ENCODE data around the gene IGF2BP2. TPM values are rescaled to one million over a fixed set of nuclear protein-coding genes. Genes with fewer than 3 reads are reported as not detected.

Gene IGF2BP2
- total and polyA plus RNA-seq, 2 of the 8 experiments (the other 6 are each of a cell fraction or from before 2014, with no cell fraction given) = 7.4 to 121 TPM

DNA sequence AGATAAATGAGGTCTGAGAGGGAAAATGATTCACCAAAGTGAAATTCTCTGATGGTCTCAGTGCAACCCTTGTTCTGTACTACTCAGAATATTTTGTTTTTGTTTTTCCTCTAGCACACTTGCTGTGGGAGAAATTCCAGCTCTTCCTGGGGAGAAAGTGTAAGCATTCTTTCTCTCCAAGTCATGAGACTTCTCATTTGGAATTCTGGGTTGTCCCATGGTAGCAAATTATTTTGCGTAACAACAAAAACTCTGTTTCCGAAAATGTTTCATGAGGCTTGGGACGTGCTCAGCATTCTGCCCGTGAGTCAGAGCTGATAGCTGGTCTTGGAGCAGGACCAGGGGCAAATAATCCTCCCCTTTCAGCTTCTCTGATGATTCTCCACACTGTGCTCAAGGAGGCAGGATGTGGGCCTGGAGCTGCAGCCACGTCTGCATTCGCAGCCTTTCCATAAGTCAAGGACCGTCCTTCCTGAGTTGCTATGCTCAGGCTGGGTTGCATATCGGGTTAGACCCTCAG lies 168.5 kb downstream of the IGF2BP2 start:
- Histone ChIP-seq H2BK5ac (ENCODE audit: low read depth, low read length) (no peak overlapping the region), H2BK12ac (ENCODE audit: low read depth, low read length) (no peak overlapping the region), H3K4me2 (ENCODE audit: insufficient read depth in 1 of 2, low read depth in 2 of 2, low read length in 2 of 2) (no peak overlapping the region), H2BK15ac (ENCODE audit: low read length) (no peak overlapping the region), H3K4ac (replicated peaks; ENCODE audit: insufficient read length, low read depth, low read length) (no peak overlapping the region), H3K14ac (ENCODE audit: insufficient read length) (no peak overlapping the region), H2AK5ac (ENCODE audit: low read depth, low read length) (no peak overlapping the region), H2BK20ac (ENCODE audit: low read length) (no peak overlapping the region), H4K20me1 (replicated peaks in 1 of 2; ENCODE audit: control insufficient read depth in 1 of 2, insufficient read depth in 2 of 2, low read length in 2 of 2) (no peaks in the 10 kb centered on the region), H3K27ac (ENCODE audit: low read depth, low read length) (no peak overlapping the region), H3K56ac (replicated peaks; ENCODE audit: insufficient read length, low read depth, low read length) (no peak overlapping the region), H4K8ac (ENCODE audit: extremely low read depth, insufficient read depth, low read length) (no peak overlapping the region), H3K18ac (ENCODE audit: extremely low read depth, low read length) (no peak overlapping the region), H3K9ac (replicated peaks in 1 of 4; ENCODE audit: extremely low read depth in 1 of 4, low read depth in 3 of 4, low read length in 3 of 4) (no peak overlapping the region), H4K5ac (ENCODE audit: insufficient read length, low read depth, low read length) (no peak overlapping the region), H3K9me3 (ENCODE audit: insufficient read depth in 2 of 2, low read depth in 1 of 2, low read length in 1 of 2) (no peaks in the 10 kb centered on the region), H3K79me2 (ENCODE audit: control insufficient read depth in 1 of 2, insufficient read depth in 2 of 2, low read length in 2 of 2) (no peaks in the 10 kb centered on the region), H2AFZ (ENCODE audit: low read length) (no peak overlapping the region), H3K27me3 (replicated peaks in 1 of 4; ENCODE audit: control insufficient read depth in 3 of 4, extremely low read depth in 1 of 4, insufficient read depth in 3 of 4, low read length in 3 of 4) (no peaks in the 10 kb centered on the region), H3K4me3 (ENCODE audit: extremely low read depth in 1 of 4, insufficient read depth in 2 of 4, low read depth in 3 of 4, low read length in 4 of 4) (no peak overlapping the region), H3K4me1 (replicated peaks in 1 of 4; ENCODE audit: control insufficient read depth in 3 of 4, insufficient read depth in 4 of 4, low read length in 3 of 4) (peaks cover 0 to 3% (median under 1%) of the 10 kb centered on the region in 4 experiments; a peak in 3 of 7 replicates), H2BK120ac (replicated peaks; ENCODE audit: low read depth, low read length) (no peak overlapping the region), H3K23ac (ENCODE audit: insufficient read length) (no peak overlapping the region), H3K36me3 (ENCODE audit: control insufficient read depth in 2 of 4, insufficient read depth in 4 of 4, low read length in 3 of 4) (peaks cover 15 to 68% (median 42%) of the 10 kb centered on the region in 4 experiments), H4K91ac (replicated peaks; ENCODE audit: insufficient read length, low read length) (no peak overlapping the region), H3K23me2 (ENCODE audit: low read depth, low read length) (no peaks in the 10 kb centered on the region), H3K79me1 (ENCODE audit: low read depth, low read length) (no peaks in the 10 kb centered on the region)
- CTCF ChIA-PET (ENCODE audit: partially characterized antibody) = interaction anchor here (1.0 to 6.9 kb wide), 9 partner anchors 9 to 288 kb away, joined by 3 to 67 read pairs (median 4); no protein-coding TSS in a partner anchor
- whole genome bisulfite sequencing, 2 experiments (ENCODE audit: extremely low coverage in 1 of 2, insufficient coverage in 1 of 2, insufficient read length in 1 of 2, insufficient replicate concordance in 2 of 2, low coverage in 1 of 2, low lambda C conversion rate in 2 of 2, missing lambda C conversion rate in 1 of 2) = 98% methylated on average over 8 of the region's 8 CpGs; no CpG with 5 or more reads in 1 of the 2 experiments
- POLR2A ChIA-PET (ENCODE audit: partially characterized antibody) = interaction anchor here (0.6 to 2.1 kb wide), 4 partner anchors 8 to 232 kb away, joined by 3 to 5 read pairs (median 3); no protein-coding TSS in a partner anchor
- FAIRE-seq (no peak), DNase-seq (ENCODE audit: low read depth in 1 of 2, low spot score in 2 of 2) (no peak)

All from H1 (cell line).